NCI-H2029 treated with DMSO at 0.1 percent for 48 hours (cell line): Measurements from ENCODE around the gene RAB31.
"Not testable (repeated sequence)": the region's sequence is repeated elsewhere in the genome, so short reads cannot be mapped to it uniquely, and the experiment has no call there.

Experiments used
- DNase-seq: peaks from one replicate; lab custom pipeline; 2025; lab: John Stamatoyannopoulos, UW

RAB31 gene

GRCh38 chr18:9890196-9890595 lies 182.1 kb downstream of the RAB31 start:
- DNase-seq, result no peak

GRCh38 chr18:9890957-9891356 lies 182.9 kb downstream of the RAB31 start:
- no peak for DNase-seq

- DNase-seq, result not testable (repeated sequence)
Observed at GRCh38 chr18:9891515-9891914, 183.4 kb downstream of the RAB31 start.

- no peak for DNase-seq
Observed at GRCh38 chr18:9894454-9895068, 186.5 kb downstream of the RAB31 start.

- no peak for DNase-seq
Observed at GRCh38 chr18:9897129-9897528, 189.0 kb downstream of the RAB31 start.

- not testable (repeated sequence) for DNase-seq
Observed at GRCh38 chr18:9897787-9898291, 189.7 kb downstream of the RAB31 start.

GRCh38 chr18:9898792-9899549 lies 190.9 kb downstream of the RAB31 start:
- no peak for DNase-seq

- DNase-seq, result not testable (repeated sequence)
Observed at GRCh38 chr18:9899550-9899930, 191.4 kb downstream of the RAB31 start.

GRCh38 chr18:9900699-9901098 lies 192.6 kb downstream of the RAB31 start:
- no peak for DNase-seq

GRCh38 chr18:9901377-9901776 lies 193.3 kb downstream of the RAB31 start:
- DNase-seq, result no peak

- DNase-seq, result not testable (repeated sequence)
Observed at GRCh38 chr18:9902264-9902663, 194.2 kb downstream of the RAB31 start.

- no peak for DNase-seq
Observed at GRCh38 chr18:9902832-9903231, 194.7 kb downstream of the RAB31 start.

GRCh38 chr18:9905401-9905922 lies 197.4 kb downstream of the RAB31 start:
- no peak for DNase-seq

GRCh38 chr18:9906481-9906880 lies 198.4 kb downstream of the RAB31 start:
- DNase-seq, result no peak

GRCh38 chr18:9907867-9908266 lies 199.8 kb downstream of the RAB31 start:
- no peak for DNase-seq

- no peak for DNase-seq
Observed at GRCh38 chr18:9910071-9910470, 202.0 kb downstream of the RAB31 start.

- no peak for DNase-seq
Observed at GRCh38 chr18:9910661-9911060, 202.6 kb downstream of the RAB31 start.

GRCh38 chr18:9911226-9911625 lies 203.1 kb downstream of the RAB31 start:
- no peak for DNase-seq
